ENCODE data around the gene GLIS2.
A peak's percentile ranks its signal among the peaks of the same experiment; 100 is the strongest.

Gene GLIS2

GRCh38 chr16:4369007-4369733 lies 53.3 kb downstream of the GLIS2 start:
- DNase-seq (ENCODE audit: low read depth, low spot score) = no peak

- DNase-seq (ENCODE audit: low read depth, low spot score) = no peak
These were observed 54.3 kb downstream of the GLIS2 start for GRCh38 chr16:4370151-4370550.

GRCh38 chr16:4370570-4371356 lies 54.9 kb downstream of the GLIS2 start:
- no peak for DNase-seq (ENCODE audit: low read depth, low spot score)

GRCh38 chr16:4371357-4372000 lies 55.6 kb downstream of the GLIS2 start, which contains the start of gene VASN:
TSS of gene VASN (plus strand) at chr16:4371848. CDS start at chr16:4380878, 9,030 bp downstream.
- DNase-seq (ENCODE audit: low read depth, low spot score) = peak; percentile 86

GRCh38 chr16:4372001-4372577 lies 56.2 kb downstream of the GLIS2 start:
- no peak for DNase-seq (ENCODE audit: low read depth, low spot score)

GRCh38 chr16:4372578-4373355 lies 56.9 kb downstream of the GLIS2 start:
- no peak for DNase-seq (ENCODE audit: low read depth, low spot score)

- DNase-seq (ENCODE audit: low read depth, low spot score) = no peak
These were observed 57.6 kb downstream of the GLIS2 start for GRCh38 chr16:4373356-4373908.

GRCh38 chr16:4373909-4374742 lies 58.3 kb downstream of the GLIS2 start:
- peak; percentile 77 for DNase-seq (ENCODE audit: low read depth, low spot score)

GRCh38 chr16:4375717-4376116 lies 59.9 kb downstream of the GLIS2 start:
- DNase-seq (ENCODE audit: low read depth, low spot score) = no peak

- no peak for DNase-seq (ENCODE audit: low read depth, low spot score)
These were observed 60.4 kb downstream of the GLIS2 start for GRCh38 chr16:4376126-4376892.

- no peak for DNase-seq (ENCODE audit: low read depth, low spot score)
These were observed 61.2 kb downstream of the GLIS2 start for GRCh38 chr16:4376893-4377572.

GRCh38 chr16:4377573-4378154 lies 61.8 kb downstream of the GLIS2 start:
- DNase-seq (ENCODE audit: low read depth, low spot score) = peak; percentile 69

GRCh38 chr16:4378161-4378666 lies 62.3 kb downstream of the GLIS2 start:
- no peak for DNase-seq (ENCODE audit: low read depth, low spot score)

GRCh38 chr16:4378999-4379690 lies 63.3 kb downstream of the GLIS2 start:
- DNase-seq (ENCODE audit: low read depth, low spot score) = no peak

GRCh38 chr16:4380119-4381063 lies 64.5 kb downstream of the GLIS2 start:
- no peak for DNase-seq (ENCODE audit: low read depth, low spot score)
